GM04503 (cell line): Measurements from ENCODE around the gene TSPOAP1.

Source experiments
- DNase-seq: peaks from one replicate; pipeline ENCODE4 v3.0.0-alpha.2; 2012; ENCODE audit warnings: low read depth

The TSPOAP1 gene

DNA sequence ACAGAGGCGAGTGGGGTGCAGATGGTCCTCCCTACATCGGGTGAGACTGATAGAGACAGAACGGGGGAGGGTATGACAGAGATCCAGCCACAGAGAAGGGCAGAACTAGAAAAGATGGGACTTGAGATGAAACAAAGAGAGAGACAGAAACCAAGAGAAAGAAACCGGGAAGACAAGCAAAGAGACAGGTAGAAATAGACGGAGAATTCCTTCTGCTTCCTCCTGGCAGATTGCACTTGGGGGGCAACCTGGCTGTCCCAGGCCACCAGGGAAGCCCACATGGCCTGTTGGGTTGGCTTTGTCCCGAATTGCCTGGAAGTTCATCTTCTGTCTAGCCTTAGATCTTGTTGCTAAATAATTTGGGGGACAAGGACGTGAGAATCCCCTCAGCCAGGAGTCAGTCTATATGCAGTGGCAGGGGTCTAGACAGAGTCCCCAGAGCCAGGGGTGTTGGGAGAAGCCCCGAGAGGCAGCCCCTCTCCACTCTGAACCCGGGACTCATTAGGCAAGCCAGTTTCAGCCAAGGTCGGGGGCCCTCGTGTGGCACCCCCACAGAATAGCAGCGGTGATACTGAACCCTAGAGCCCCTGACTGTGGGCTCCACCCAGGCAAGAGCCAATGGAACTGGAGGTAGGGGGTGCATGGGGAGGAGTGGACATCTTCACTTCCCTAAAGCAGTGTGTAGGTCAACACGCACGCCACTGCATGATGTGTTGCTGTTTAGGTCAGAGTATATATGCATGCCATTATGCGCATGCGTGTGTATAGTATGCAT lies 627 bp upstream of the TSPOAP1 start:
- DNase-seq: no peak

- no peak for DNase-seq
Observed at GRCh38 chr17:58327363-58328194, 1.0 kb downstream of the TSPOAP1 start.

GRCh38 chr17:58326609-58327362 lies 1.8 kb downstream of the TSPOAP1 start:
- no peak for DNase-seq

GRCh38 chr17:58325976-58326468 lies 2.6 kb downstream of the TSPOAP1 start:
- DNase-seq: no peak

DNA sequence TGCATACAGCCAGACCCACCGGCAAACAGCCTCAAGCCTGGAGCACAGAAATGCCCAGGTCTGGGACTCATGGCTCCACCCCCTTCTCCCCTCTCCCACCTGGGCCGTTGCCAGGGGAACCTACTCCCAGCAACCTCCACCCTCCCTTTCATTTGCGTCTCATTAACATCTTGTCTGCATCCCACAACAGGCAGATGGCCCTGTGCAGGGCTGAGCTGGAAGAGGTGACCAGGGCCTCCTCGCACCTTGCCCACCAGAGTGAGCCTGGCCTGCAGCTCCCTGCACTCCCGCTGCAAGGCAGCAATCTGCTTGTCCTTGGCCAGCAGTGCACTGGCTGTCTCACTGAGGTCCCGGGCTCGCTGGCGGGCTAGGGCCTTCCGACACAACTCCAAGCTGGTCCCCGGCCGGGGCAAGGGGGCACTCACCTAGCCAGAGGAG lies 3.3 kb downstream of the TSPOAP1 start:
- DNase-seq: no peak

DNA sequence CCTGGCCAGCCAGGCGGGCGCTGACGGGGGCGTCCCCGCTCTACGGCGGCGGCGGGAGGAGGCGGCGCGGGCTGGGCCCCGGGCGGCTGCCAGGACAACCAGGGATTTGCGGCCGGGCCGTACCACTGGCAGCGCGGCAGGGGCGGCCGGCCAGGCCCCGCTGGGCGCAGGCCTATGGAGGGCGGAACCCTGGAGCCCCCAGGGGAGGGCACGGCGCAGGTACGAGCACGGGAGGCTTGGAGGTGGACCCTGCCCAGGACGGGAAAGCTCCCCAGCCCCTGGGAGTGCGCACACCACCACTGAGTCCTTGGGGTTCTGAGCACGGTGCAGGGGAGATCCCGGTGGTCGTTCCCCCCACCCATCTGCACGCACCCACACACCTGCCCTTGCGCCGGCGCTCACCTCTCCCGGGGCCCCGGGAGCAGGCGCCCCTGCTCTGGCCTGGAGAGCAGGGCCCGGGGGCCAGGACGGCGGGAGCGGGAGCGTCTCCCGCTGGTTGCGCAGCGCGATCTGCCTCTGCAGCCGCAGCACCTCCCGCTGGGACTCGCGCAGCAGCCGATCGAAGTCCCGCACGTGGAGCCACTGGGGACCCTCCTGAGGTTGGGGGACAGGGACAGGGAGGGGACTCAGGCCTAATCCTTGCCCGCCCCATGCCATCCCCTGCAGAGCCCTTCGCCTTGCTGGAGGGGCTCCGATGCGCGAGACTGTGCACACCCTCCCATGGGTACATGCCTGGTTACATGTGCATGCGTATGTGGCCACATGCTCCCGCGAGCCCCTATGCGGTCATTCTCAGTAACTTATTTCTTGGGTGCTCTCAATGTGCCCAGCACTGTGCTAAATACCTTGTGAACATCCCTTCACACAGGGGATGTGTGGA lies 3.9 kb downstream of the TSPOAP1 start:
- no peak for DNase-seq

DNA sequence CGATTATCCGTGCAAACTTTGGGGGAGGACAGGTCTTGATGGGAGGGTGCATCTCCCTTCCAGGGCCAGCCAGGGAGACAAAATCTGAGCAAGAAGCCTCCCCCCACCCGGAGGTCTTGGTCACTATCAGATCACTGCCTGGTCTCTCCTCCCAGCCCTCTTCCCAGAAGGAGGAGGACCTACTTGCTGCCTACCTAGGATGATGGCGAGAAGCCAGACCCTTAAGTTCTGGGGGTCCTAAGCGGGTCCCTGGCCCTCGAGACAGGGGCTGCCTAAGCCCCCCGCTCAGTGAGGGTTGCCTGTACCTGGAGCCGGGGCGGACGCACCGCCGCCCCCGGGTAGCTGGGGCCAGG lies 4.6 kb downstream of the TSPOAP1 start:
- no peak for DNase-seq

- no peak for DNase-seq
Observed at GRCh38 chr17:58323366-58324055, 5.1 kb downstream of the TSPOAP1 start.

GRCh38 chr17:58322581-58323185 lies 5.9 kb downstream of the TSPOAP1 start:
- DNase-seq: no peak

DNA sequence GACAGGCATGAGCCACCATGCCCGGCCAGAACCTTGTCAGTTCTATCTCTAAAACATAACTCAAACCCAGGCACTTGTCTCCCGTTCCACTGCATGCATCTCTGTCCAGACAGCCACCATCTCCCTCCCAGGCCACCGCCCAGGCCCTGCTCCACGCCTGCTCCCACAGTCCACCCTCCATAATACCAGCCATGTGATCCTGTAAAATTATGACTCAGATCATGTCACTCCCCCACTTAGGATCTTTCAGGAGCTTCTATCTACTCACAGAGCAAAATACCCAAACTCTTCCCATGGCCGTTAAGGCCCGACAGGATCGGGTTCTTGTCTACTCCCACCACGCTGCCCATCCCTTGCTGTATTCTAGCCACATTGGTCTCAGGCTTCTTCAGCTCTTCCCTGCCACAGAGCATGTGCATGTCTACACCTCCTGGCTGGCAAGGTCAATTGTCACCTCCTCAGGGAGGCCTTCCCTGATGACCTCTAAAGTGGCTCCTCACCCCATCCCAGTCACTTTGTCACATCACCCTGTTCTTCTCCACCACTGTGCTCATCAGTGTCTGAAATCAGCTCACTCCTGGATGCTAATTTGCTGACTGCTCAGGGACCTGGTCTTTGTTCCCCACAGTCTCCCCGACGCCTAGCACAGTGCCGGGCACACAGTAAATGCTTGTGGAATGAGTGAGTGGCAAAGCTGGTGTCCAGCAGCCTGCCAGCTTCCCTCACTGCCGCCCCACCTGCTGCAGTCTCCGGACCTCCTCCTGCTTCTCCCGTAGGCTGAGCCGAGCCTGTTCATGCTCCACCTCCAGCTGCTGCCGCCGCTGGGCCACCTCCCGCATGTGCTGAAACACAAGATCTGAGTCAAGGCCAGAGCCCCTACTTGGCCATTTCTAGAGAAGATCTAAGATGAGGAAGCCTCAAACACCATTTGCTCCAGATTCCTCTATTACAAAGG lies 6.7 kb downstream of the TSPOAP1 start:
- no peak for DNase-seq

GRCh38 chr17:58320570-58321323 lies 7.8 kb downstream of the TSPOAP1 start:
- no peak for DNase-seq

- no peak for DNase-seq
Observed at GRCh38 chr17:58320163-58320558, 8.4 kb downstream of the TSPOAP1 start.

DNA sequence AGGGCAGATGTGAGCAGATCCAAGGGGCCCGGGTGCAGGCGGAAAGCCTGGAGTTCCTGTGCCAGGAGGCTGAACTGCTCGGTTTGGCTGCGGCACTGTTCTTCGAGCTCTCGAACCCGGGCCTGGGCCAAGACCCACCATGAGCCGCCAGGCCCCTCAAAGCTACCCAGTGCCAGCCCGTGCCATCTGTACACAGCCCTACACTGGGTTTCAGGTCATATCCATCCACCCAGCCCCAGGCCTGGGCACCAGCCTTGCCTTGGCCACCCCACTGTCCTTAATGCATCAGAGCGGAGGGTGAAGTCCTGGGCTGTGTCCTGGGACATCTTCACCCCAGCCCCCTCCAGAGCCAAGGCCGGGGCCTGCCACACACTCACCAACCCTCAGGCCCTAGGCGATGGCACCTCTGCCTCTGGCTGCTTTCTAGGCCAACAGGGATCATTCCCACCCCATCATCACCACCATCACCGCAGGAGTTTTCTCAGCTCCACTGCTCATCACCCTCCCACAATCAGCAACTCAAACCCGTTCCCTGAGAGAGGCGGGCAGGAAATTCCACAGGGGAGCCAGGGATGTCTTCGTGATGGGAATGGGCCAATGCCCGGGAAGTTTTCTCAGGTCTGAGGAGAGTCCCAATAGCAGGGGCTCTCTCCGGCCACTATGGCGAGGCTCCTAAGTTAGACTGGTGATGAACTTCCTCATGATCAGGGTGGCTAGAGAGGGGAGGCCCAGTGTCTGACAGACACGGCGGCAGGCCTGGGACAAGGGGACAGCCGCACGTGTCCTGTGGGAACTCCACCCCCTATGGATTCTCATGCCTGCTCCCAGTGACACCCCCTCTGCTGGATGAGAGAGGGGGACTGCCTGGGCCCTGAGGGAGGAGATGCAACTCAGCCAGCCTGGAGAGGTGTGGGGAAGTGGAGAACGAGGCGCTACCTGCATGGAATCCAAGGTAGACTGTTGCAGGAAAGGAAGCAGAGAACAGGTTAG lies 9.1 kb downstream of the TSPOAP1 start:
- DNase-seq: no peak

DNA sequence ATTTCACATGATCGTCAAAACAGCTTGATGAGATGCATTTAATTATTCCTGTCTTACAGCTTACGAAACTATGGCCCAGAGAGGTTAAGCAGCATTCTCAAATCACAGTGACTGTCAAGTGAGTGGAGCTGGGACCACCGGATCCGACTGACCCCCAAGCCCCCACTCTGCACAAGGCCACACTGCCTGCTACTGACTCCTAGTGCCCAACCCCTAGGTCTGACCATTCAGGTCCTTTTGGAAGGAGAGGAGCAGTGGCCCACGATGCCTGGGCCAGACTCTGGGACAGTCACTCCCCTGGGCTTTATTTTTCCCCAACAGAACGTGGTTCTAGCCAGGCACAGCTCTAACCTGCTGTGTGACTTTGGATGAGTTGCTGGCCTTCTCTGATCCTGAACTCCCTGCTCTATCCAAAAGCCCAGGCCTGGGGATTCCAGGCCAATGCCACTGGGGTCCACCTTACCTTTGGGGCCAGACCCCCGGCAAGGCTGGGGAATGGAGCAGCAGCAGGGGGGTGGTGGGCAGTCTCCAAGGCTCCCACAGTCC lies 9.9 kb downstream of the TSPOAP1 start:
- no peak for DNase-seq

DNA sequence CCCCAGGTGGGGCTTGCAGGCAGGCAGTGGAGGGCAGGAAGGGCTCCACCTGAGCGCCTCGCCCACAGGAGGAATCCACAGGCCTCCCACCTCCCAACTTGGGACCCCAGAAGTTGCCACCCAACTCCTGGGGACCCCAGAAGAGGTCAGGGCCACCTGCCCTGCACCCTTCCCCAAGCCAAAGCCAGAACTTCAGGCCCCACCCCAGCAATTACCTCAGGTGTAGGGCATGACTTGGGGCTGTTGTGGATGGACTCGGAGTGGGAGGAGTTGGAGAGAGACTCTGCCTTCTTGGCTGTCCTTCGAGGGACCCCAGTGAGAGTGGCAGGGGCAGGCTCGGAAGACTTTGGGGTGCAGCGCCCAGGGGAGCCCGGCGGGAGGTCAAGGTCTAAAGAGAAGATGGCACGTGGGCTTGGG lies 10.5 kb downstream of the TSPOAP1 start:
- no peak for DNase-seq

- DNase-seq: peak; percentile 10
Observed at GRCh38 chr17:58317421-58318064, 11.1 kb downstream of the TSPOAP1 start.
